NOMO-1 treated with DMSO at 0.1 percent for 48 hours (cell line): ENCODE results near the gene PPM1L.
"Not testable (repeated sequence)": the region's sequence is repeated elsewhere in the genome, so short reads cannot be mapped to it uniquely, and the experiment has no call there.

Experiments used
- DNase-seq: peaks from one replicate; lab custom pipeline; 2025; ENCODE audit not compliant: unreplicated experiment; lab: John Stamatoyannopoulos, UW

The PPM1L gene

GRCh38 chr3:160755776-160756304 lies at the start of gene PPM1L:
Gene PPM1L (plus strand): TSS chr3:160756231.
- DNase-seq = peak; percentile 85

- DNase-seq = peak; percentile 52
These were observed 48.7 kb upstream of the PPM1L start for GRCh38 chr3:160707187-160707794.

GRCh38 chr3:160709477-160710182 lies 46.4 kb upstream of the PPM1L start:
- DNase-seq = no peak

DNA sequence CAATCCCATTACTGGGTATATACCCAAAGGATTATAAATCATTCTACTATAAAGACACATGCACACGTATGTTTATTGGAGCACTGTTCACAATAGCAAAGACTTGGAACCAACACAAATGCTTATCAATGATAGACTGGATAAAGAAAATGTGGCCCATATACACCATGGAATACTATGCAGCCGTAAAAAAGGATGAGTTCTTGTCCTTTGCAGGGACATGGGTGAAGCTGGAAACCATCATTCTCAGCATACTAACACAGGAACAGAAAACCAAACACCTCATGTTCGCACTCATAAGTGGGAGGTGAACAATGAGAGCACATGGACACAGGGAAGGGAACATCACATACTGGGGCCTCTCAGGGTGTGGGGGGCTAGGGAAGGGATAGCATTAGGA lies 42.9 kb upstream of the PPM1L start:
- not testable (repeated sequence) for DNase-seq

GRCh38 chr3:160719710-160720109 lies 36.3 kb upstream of the PPM1L start:
- no peak for DNase-seq

GRCh38 chr3:160720123-160720746 lies 35.8 kb upstream of the PPM1L start:
- no peak for DNase-seq

GRCh38 chr3:160722331-160722730 lies 33.7 kb upstream of the PPM1L start:
- DNase-seq = no peak

GRCh38 chr3:160725338-160725737 lies 30.7 kb upstream of the PPM1L start:
- no peak for DNase-seq

DNA sequence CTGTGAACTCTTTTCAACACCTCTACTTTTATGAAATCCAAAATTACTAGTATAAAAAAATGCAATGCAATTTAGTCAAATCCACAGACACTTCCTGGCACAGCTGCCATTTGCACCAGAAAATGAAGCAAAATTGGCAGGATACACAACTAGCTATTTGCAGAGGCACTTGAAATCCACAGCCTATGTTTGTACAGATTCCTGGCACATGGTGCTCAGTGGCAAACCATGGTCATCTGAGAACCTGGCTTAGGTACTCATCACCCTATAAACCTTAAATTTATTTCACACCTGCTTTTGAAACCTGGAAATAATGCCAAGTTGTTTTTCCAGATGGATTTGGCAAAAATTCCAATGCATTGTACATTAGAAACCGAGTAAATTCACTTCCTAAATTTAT lies 20.2 kb upstream of the PPM1L start:
- no peak for DNase-seq

- peak; percentile 29 for DNase-seq
These were observed 18.0 kb upstream of the PPM1L start for GRCh38 chr3:160738048-160738447.

DNA sequence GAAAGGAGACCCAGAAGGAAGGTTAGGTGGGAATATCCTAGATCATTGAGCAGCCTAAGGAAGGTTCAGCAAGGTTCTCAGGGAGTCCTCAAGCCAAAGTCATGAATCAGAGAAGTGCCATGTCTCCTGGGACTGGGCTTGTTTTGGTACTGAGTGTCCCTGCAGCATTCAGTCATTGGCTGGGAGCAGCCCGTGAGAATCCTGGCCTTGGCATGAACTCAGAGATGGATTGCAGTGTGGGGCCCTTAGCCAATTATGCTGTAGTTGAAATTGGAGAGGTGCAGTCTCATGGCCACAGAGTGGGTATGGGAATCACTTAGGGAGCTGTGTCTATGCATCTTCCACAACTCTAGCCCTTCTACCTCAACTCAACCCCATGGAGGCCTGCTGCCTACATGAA lies 17.0 kb upstream of the PPM1L start:
- no peak for DNase-seq

DNA sequence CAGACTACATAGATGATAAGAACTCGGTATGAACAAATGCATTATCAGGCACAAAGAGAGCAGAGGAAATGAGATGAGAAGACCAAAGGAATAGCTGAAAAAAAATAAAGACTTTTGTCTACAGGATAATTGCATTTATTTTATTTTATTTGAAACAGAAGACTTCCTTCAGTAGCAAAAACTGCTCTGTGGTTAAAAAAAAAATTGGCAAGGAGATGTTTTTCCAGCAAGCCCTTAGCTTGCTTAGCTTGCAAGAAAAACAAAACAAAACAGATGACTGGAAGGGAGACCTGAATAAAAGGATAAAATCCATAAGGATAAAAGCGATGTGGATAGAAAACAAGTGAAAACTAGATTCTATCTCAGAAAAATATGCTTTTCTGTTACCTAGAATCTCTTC lies 9.1 kb upstream of the PPM1L start:
- no peak for DNase-seq

DNA sequence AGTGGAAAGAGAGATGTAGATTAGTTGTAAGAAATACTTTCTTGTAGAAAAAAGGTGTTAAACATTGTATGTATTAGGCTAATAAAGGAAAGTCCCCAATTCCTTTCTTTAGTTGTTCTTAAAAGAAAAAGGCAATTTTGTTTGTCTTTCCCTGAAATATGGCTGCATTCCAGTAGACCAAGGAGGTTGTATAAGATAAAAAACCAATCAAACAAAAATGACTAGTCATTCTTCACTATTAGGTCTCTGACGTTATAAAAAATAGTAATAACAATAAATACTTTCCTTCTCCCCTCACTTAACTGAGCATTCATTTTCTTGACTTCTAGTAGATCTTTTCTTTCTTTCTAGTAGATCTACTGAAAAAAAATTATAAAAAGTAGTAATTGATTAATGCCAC lies 8.6 kb upstream of the PPM1L start:
- DNase-seq = no peak

DNA sequence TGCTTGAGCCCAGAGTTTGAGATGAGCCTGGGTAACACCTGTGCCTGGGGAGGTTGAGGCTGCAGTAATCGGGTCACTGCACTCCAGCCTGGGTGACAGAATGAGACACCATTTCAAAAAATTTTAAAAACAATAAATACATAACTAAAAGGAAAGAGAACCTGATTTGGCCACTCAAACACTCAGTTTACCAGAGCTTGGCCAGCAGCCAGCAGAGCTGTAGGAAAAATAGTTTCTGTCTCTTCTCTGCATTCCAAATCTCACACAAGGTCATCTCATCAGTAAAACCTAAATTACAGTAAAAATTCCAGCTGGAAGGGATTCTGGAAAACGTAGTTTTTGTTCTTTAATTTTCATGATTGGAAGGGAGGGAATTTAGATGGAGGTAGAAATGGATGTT lies 7.8 kb upstream of the PPM1L start:
- no peak for DNase-seq

- DNase-seq = no peak
These were observed 7.2 kb upstream of the PPM1L start for GRCh38 chr3:160748787-160749186.

- DNase-seq = no peak
These were observed 2.1 kb upstream of the PPM1L start for GRCh38 chr3:160753953-160754352.

DNA sequence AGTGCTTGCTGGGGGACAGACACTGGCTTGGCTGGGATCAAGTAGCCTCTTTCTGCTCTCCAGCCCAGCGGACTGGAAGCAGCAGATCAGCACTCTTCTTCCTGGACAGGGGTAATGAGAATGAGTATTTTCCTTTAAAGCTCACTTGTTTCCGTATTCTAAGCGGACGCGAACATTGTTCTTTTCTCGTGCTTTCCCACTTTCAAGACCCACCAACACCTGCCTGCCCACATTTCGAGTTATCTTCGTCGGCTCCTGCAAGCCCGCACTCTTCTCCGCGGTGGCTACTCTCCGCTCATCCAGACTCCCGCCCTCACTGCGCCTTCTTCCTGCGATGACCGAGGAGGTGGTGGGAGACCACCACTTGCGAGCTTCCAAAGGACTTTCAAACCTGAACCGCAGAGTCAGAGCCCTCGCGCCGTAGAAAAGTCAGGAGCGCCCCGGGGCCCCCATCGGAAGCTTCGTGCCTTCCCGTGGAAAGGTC lies 1.6 kb upstream of the PPM1L start:
- DNase-seq = peak; percentile 63

DNA sequence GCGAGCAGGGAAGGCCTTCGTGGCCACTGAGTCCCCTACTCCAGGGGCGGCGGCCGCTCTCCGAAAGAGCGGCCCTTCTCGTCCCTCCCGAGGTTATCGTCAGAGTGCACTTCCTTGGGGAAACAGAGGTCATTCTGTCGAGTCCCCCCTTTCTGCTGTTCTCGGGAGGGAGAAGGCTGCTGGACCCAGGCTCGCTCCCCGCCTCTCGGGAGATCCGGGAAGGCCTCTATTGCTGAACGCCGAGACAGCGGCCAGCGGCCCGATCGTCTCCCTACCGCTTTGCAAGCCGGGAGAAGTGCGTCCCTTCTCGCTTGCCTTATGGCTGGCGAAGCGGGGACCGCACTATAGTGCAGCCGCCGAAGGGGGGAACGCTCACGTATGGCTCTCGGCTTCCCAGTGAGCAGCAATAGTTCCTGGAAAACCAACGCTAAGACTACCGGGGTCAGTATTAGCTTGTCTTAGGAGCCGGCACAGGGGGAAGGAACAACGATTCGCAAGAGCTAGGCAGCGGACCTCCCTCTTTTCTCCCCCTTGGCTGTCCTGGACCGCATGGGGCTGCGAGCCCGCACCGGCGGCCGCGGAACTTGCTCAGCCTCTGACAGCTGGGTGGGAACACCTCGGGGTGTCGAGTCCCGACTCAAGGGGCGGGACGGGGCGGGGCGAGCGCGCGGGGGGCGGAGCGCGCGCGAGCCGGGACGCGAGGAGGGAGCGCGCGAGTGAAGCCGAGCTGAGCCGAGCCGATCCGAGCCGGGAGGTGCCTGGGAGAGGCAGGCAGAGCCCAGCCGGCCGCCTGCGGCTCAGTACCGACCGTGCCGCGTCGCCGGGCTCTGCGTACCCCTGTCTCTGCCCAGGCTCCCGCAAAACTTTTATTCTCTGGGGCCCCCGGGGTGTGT lies 930 bp upstream of the PPM1L start:
- DNase-seq = peak; percentile 94

GRCh38 chr3:160757233-160758106 lies 1.4 kb downstream of the PPM1L start:
- no peak for DNase-seq

GRCh38 chr3:160758929-160759577 lies 3.0 kb downstream of the PPM1L start:
- DNase-seq = peak; percentile 28
